Measurements from ENCODE around the gene ZNF846.

Gene ZNF846

DNA sequence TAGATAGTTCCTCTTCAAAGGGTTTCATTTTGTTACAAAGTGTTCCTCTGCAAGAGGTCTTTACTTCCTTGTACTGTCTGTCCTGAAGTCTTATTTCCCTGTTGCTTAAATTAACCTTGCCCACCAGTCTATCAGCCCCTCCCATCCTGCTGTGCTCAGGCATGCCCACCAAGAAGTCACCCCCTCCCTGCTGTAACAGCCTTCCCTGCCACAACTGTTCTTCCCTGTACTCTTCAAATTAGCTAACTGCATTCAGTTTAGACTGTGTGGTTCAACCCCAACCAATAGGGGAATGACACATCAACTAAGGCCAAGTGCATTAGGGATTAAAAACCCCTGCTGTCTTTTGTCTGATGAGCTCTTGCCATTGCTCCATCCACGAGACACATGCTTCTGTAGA lies 59.2 kb downstream of the ZNF846 start:
- no peak for DNase-seq (ENCODE audit: low read depth, low spot score)
- in situ Hi-C loops (cut with HindIII; ENCODE audit: low sequenced_read_pairs): no loop called here
- TF ChIP-seq, protein P1, sequence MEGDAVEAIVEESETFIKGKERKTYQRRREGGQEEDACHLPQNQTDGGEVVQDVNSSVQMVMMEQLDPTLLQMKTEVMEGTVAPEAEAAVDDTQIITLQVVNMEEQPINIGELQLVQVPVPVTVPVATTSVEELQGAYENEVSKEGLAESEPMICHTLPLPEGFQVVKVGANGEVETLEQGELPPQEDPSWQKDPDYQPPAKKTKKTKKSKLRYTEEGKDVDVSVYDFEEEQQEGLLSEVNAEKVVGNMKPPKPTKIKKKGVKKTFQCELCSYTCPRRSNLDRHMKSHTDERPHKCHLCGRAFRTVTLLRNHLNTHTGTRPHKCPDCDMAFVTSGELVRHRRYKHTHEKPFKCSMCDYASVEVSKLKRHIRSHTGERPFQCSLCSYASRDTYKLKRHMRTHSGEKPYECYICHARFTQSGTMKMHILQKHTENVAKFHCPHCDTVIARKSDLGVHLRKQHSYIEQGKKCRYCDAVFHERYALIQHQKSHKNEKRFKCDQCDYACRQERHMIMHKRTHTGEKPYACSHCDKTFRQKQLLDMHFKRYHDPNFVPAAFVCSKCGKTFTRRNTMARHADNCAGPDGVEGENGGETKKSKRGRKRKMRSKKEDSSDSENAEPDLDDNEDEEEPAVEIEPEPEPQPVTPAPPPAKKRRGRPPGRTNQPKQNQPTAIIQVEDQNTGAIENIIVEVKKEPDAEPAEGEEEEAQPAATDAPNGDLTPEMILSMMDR (IDR thresholded peaks at IDR 0.05; ENCODE audit: low read depth, low read length): no peak
- no peak overlapping the region for H3K4me3 ChIP-seq (ENCODE audit: low read depth, low read length)

DNA sequence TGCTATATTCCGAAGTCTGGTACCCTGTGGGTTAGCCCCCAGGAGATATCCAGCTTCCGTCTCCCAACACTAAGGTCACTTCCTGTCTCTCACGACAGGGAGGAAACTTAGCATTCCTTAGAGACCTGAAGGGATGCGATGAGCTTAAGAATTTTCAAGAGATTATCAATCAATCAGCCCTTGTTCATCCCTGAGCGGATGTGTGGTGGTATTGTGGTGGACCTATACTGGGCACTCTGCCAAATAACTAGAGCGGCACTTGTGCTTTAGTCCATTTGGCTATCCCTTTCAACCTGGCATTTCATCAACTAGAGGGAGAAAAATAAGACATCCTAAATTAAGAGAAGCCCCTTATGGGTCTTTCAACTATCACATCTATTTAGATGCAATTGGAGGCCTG lies 62.7 kb downstream of the ZNF846 start:
- DNase-seq (ENCODE audit: low read depth, low spot score): no peak
- no peak overlapping the region for H3K4me3 ChIP-seq (ENCODE audit: low read depth, low read length)
- TF ChIP-seq, protein P1 (IDR thresholded peaks at IDR 0.05; ENCODE audit: low read depth, low read length): no peak
- in situ Hi-C loops (cut with HindIII; ENCODE audit: low sequenced_read_pairs): no loop called here

DNA sequence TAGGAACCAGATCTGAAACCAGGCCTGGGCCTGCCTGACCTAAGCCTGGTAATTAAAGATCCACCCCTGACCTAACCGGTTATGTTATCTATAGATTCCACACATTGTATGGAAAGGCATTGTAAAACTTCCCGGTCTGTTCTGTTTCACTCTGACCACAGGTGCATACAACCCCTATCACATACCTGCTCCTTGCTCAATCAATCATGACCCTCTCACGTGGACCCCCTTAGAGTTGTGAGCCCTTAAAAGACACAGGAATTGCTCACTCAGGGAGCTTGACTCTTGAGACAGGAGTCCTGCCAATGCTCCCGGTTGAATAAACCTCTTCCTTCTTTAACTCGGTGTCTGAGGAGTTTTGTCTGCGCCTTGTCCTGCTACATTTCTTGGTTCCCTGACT lies 66.4 kb downstream of the ZNF846 start:
- DNase-seq (ENCODE audit: low read depth, low spot score): no peak
- in situ Hi-C loops (cut with HindIII; ENCODE audit: low sequenced_read_pairs): no loop called here
- no peak overlapping the region for H3K4me3 ChIP-seq (ENCODE audit: low read depth, low read length)
- TF ChIP-seq, protein P1 (IDR thresholded peaks at IDR 0.05; ENCODE audit: low read depth, low read length): no peak

All from astrocyte of the spinal cord (primary cell).